Measurements from ENCODE around the gene LRP2. TPM values are rescaled to one million over a fixed set of nuclear protein-coding genes. Genes with fewer than 3 reads are reported as not detected.

The LRP2 gene
- total and polyA plus RNA-seq, 2 of the 8 experiments (the other 6 are each of a cell fraction or from before 2014, with no cell fraction given) = 2.0 to 2.9 TPM

DNA sequence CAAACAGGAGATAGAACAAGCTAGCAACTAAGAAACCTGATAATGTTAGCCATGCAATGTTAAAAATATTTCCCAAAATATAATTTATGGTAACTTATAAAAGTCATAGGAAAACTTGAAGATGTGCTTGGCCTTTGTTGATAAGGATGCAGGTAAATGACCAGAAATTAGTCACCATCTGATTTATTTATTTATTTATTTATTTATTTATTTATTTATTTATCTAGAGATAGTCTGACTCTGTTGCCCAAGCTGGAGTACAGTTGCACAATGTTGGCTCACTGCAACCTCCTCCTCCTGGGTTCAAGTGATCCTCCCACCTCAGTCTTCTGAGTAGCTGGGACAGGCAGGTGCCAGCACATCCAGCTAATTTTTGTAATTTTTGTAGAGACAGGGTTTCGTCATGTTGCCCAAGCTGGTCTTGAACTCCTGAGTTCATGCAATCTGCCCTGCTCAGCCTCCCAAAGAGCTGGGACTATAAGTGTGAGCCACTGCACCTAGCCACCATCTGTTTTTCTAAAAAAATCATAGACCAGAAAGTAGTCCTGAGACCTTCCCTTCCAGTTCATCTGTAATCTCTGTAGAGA lies 183.4 kb downstream of the LRP2 start:
- Histone ChIP-seq H3K4me2 (ENCODE audit: insufficient read depth in 1 of 2, low read depth in 2 of 2, low read length in 2 of 2) (no peak overlapping the region), H2BK20ac (ENCODE audit: low read length) (no peak overlapping the region), H2BK12ac (ENCODE audit: low read depth, low read length) (no peak overlapping the region), H3K9me3 (ENCODE audit: insufficient read depth in 2 of 2, low read depth in 1 of 2, low read length in 1 of 2) (no peaks in the 10 kb centered on the region), H4K20me1 (replicated peaks in 1 of 2; ENCODE audit: control insufficient read depth in 1 of 2, insufficient read depth in 2 of 2, low read length in 2 of 2) (no peaks in the 10 kb centered on the region), H2AFZ (ENCODE audit: low read length) (no peak overlapping the region), H3K36me3 (ENCODE audit: control insufficient read depth in 2 of 4, insufficient read depth in 4 of 4, low read length in 3 of 4) (no peaks in the 10 kb centered on the region), H3K4me1 (replicated peaks in 1 of 4; ENCODE audit: control insufficient read depth in 3 of 4, insufficient read depth in 4 of 4, low read length in 3 of 4) (no peaks in the 10 kb centered on the region), H3K27me3 (replicated peaks in 1 of 4; ENCODE audit: control insufficient read depth in 3 of 4, extremely low read depth in 1 of 4, insufficient read depth in 3 of 4, low read length in 3 of 4) (no peaks in the 10 kb centered on the region), H3K4me3 (ENCODE audit: extremely low read depth in 1 of 4, insufficient read depth in 2 of 4, low read depth in 3 of 4, low read length in 4 of 4) (no peak overlapping the region), H3K56ac (replicated peaks; ENCODE audit: insufficient read length, low read depth, low read length) (no peak overlapping the region), H3K79me2 (ENCODE audit: control insufficient read depth in 1 of 2, insufficient read depth in 2 of 2, low read length in 2 of 2) (no peaks in the 10 kb centered on the region), H3K14ac (ENCODE audit: insufficient read length) (no peak overlapping the region), H2BK120ac (replicated peaks; ENCODE audit: low read depth, low read length) (no peak overlapping the region), H2BK5ac (ENCODE audit: low read depth, low read length) (no peak overlapping the region), H3K18ac (ENCODE audit: extremely low read depth, low read length) (no peak overlapping the region), H2AK5ac (ENCODE audit: low read depth, low read length) (no peak overlapping the region), H3K27ac (ENCODE audit: low read depth, low read length) (no peak overlapping the region), H2BK15ac (ENCODE audit: low read length) (no peak overlapping the region), H3K79me1 (ENCODE audit: low read depth, low read length) (no peaks in the 10 kb centered on the region), H3K4ac (replicated peaks; ENCODE audit: insufficient read length, low read depth, low read length) (no peak overlapping the region), H4K8ac (ENCODE audit: extremely low read depth, insufficient read depth, low read length) (no peak overlapping the region), H4K5ac (ENCODE audit: insufficient read length, low read depth, low read length) (no peak overlapping the region), H3K23ac (ENCODE audit: insufficient read length) (no peak overlapping the region), H4K91ac (replicated peaks; ENCODE audit: insufficient read length, low read length) (no peak overlapping the region), H3K23me2 (ENCODE audit: low read depth, low read length) (no peaks in the 10 kb centered on the region), H3K9ac (replicated peaks in 1 of 4; ENCODE audit: extremely low read depth in 1 of 4, low read depth in 3 of 4, low read length in 3 of 4) (no peak overlapping the region)
- WGBS, 2 experiments (ENCODE audit: extremely low coverage in 1 of 2, insufficient coverage in 1 of 2, insufficient read length in 1 of 2, insufficient replicate concordance in 2 of 2, low coverage in 1 of 2, low lambda C conversion rate in 2 of 2, missing lambda C conversion rate in 1 of 2) = 92% methylated on average over 1 of the region's 1 CpG; no CpG with 5 or more reads in 1 of the 2 experiments
- no peak for FAIRE-seq
- no peak for DNase-seq (ENCODE audit: low read depth in 1 of 2, low spot score in 2 of 2)
- ChIA-PET CTCF (ENCODE audit: partially characterized antibody) (interaction anchor here (0.6 kb wide), 1 partner anchor 12 kb away, joined by 3 read pairs; no protein-coding TSS in a partner anchor), POLR2A (ENCODE audit: partially characterized antibody) (no interaction called here)
- no peak for TF ChIP-seq BCL11A (IDR thresholded peaks at IDR 0.05; ENCODE audit: low read depth in 2 of 2, low read length in 2 of 2)
- TF ChIP-seq POU5F1 (IDR thresholded peaks at IDR 0.05; ENCODE audit: low read depth, low read length) = no peak

Measured in H1 (cell line).